GM19372 (cell line): ENCODE results near the gene ZNRF3.

Source experiments
- ATAC-seq: cut with Tn5 transposase; IDR thresholded peaks from one replicate; pipeline ENCODE4 v1.9.1; 2021; ENCODE audit warnings: mild to moderate bottlenecking, low read depth, moderate library complexity; ENCODE audit not compliant: unreplicated experiment

Gene ZNRF3

DNA sequence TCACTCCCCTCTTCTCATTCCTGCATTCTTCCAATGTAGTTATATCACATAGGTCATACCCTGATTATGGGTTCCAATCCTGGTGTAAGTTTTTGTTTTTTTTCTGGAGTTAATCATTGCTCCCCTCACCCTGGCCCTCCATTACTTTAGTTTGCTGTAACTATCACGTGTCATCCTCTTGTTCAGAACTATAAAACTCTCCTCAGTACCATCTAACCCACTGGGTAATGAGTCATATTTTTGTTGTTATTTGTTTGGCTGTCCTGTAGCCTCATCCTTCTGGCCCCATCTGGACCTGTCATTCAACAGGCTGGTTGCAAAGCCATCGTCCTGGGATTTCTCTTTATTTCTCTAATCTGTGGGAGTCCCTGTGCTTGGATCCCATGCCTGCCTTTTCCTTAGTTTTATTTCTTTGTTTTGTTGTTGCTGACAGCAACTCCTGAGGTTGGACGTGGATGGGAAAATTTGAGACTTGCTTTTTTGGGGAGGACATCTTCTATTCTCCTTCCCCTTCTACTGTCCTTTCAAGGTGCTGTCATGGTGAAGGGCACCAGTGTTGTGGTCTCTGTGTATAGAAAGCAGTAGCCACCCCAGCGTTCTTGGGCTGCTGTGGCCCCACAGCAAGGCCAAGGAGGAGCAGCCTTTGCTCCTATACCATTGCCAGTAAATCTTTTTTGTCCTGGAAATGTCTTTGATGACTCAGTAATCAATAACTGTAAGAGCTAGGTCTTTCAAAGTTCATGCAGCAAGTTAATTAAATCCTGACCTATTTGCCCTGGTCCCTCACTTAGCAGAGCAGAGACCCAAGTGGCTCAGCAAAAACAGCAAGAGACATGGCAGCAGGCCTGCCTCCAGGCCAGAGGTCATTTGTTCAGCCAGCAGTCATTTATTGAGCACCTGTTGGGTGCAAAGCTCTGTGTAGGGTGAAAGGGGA, 95.8 kb downstream of the ZNRF3 start:
- no peak for ATAC-seq

DNA sequence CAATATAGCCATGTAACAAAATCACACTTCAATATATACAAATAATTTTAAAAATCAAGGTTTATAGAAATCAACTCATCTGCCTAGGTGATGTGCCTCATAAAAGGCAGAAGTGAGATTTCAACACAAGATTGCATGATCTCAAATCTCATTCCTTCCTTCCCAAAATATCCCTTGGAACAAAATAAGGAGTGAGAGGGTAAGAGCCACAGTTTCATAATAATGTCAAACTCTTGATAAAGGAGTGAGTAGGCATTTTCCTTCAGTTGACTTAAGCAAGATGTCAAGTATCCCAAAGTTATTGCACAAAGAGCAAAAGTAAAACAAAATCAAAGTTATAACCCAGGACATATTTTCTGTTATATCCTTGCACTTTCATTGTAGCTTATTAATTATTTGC, 97.0 kb downstream of the ZNRF3 start:
- no peak for ATAC-seq

DNA sequence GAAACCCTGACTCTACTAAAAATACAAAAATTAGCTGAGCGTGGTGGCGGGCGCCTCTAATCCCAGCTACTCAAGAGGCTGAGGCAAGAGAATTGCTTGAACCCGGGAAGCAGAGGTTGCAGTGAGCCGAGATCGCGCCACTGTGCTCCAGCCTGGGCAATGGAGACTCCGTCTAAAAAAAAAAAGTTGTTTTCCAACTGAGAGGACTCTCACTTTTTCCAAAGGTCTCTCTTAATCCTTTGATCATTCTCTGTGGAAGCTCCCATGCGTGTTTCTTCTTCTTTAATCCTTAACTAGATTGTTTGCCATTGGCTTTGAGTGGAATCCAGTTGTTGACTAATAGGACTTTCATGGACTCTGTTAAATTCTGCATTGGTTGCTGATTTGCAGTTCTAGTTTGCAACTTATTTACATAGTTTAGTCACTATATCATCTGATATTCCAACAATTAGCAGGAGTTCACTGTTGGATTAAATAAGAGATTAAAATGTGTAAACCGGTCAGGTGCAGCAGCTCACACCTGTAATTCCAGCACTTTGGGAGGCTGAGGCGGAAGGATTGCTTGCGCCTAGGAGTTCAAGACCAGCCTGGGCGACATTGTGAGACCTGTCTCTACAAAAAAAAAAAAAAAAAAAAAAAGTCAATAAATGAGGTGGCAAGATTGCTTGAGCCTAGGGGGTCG, 98.6 kb downstream of the ZNRF3 start:
- no peak for ATAC-seq

- ATAC-seq: no peak
Observed at GRCh38 chr22:28983190-28983589, 99.8 kb downstream of the ZNRF3 start.

GRCh38 chr22:28983788-28984441, 100.5 kb downstream of the ZNRF3 start:
- ATAC-seq: no peak

- no peak for ATAC-seq
Observed at GRCh38 chr22:28984482-28985158, 101.2 kb downstream of the ZNRF3 start.

DNA sequence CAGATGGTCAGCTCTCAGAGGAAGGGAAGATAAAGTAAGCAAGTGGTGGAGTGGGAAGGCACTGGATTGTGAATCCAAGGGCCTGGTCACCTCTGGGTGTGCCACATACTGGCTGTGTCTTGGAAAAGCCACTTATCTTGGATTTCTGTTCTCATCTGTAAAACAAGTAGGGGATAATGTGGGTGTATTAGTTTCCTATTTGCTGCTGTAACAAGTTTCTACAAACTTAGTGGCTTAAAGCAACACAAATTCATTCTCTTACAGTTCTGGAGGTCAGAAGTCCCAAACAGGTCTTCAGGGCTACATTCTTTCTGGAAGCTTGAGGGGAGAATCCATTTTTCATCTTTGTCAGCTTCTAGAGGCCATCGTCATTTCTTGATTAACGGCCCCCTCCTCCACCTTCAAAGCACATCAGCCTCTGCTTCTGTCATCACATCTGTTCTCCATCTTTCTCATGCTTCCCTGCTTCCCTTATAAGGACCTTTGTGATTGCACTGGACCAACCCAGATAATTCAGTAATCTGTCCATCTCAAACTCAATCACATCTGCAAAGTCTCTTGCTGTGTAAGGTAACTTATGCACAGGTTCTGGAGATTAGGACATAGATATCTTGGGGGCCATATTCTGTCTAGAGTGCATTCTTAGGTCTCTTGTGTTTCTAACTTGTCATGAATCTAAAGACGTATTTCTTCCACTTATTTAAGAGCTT, 102.4 kb downstream of the ZNRF3 start:
- ATAC-seq: no peak

- no peak for ATAC-seq
Observed at GRCh38 chr22:28986366-28986765, 103.0 kb downstream of the ZNRF3 start.

DNA sequence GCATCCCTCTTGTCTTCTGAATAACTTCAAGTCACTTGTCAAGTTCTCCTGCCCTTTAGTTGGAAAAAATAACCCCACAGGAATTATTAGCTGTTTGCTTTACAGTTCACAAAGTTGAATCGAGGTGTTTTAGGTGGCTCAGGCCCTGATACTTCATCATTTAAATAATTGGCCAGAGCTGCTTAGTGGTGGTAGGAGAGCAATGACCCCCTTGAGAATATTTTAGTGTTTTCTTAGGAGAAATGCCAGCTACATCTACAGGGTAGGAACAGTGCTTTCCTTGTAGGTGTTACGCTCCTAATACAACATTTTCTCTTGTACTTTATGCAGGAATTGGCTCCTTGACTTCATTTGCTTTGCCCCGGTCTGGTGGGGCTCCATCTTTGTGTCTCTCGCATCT, 105.1 kb downstream of the ZNRF3 start:
- no peak for ATAC-seq

DNA sequence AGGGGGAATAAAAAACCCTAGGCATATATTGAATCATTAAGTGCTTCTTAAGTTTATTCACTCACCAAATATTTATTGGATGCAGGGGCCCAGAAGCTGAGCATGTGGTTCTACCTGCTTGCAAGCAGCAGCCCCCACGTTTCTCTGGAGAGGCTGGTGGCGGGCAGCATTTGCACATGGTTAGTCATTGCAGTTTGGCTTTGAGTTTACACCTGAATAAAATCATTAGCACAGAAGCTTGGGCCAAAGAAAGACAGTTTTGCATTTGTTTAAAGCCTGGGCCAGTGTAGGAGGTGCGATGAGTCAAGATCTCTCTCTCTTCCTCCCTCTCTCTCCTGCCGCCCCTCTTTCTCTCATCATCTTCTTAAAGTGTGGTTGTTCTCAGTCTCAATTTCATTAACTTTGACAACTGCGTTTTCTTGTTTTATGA, 105.7 kb downstream of the ZNRF3 start:
- ATAC-seq: no peak

DNA sequence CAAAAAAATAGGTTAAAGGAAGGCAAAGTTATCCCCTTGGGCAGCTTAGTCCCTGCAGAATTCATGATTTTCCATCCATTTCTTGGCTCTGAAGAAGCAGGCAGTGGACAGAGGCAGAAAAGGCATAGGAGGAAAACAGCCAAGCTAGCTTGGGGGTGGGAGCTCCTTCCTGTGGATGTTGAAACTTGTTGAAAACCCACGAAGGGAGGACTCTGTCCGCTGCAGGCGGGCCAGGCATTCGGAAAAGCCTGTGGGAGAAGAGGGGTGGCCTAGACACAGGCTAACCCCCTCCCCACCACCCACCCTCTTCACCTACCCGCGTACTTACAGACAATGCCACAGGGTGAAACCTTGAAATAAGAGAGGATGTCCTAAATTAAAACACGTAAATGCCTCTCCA, 106.1 kb downstream of the ZNRF3 start:
- ATAC-seq: no peak

GRCh38 chr22:28989912-28990311, 106.5 kb downstream of the ZNRF3 start:
- no peak for ATAC-seq

GRCh38 chr22:28992565-28993356, 109.4 kb downstream of the ZNRF3 start:
- ATAC-seq: no peak

- ATAC-seq: no peak
Observed at GRCh38 chr22:28994522-28994921, 111.2 kb downstream of the ZNRF3 start.

DNA sequence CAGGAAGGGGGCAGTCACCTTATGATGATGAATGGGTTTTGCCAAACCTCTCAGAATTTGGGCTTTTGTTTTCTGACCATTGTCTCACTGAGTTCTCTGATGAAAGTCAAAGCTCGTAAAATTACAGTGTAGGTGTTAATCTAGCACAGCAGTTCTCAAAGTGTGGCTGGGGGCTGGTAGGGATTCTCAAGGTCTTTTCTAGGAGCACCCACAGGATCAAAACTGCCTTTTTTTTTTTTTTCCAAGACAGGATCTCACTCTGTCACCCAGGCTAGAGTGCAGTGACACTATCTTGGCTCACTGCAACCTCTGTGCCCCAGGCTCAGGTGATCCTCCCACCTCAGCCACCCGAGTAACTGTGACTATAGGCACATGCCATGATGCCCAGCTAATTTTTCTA, 112.2 kb downstream of the ZNRF3 start:
- ATAC-seq: no peak

DNA sequence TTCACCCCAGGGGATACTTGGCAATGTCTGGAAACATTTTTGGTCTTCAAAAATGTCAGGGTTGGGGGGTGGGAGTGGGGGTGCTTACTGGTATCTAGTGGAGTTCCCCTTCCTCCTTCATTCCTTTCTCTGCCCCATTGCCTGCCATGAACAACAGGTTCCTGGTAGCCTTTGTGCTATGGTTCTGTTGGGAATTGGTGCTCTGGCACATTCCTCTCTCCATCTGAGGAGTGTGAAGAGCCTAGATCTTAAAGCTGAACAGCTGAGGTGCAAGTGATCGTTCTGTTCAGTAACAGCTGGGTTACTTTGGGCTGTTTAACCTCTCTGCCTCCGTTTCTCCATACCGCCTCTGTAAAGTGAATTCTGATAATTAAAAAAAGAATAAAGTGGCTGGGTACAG, 114.0 kb downstream of the ZNRF3 start:
- no peak for ATAC-seq

DNA sequence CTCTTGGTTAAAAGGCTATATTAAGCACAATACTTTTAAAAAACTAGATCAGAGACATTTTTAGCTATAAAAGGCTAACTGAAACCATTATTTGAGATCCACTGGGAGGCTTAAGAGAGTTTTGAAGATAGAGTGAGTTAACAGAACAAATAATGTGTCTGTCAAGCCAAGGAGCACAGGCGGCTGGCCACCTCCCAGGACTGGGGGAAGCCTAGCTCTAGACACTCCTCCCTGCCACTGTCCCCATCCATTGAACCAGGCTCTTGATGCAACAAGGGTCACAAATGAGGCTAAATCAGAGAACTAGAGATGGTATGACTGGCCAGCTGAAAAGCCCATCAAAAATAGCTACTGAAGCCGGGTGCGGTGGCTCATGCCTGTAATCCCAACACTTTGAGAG, 115.3 kb downstream of the ZNRF3 start:
- no peak for ATAC-seq

GRCh38 chr22:28999510-28999909, 116.1 kb downstream of the ZNRF3 start:
- no peak for ATAC-seq

DNA sequence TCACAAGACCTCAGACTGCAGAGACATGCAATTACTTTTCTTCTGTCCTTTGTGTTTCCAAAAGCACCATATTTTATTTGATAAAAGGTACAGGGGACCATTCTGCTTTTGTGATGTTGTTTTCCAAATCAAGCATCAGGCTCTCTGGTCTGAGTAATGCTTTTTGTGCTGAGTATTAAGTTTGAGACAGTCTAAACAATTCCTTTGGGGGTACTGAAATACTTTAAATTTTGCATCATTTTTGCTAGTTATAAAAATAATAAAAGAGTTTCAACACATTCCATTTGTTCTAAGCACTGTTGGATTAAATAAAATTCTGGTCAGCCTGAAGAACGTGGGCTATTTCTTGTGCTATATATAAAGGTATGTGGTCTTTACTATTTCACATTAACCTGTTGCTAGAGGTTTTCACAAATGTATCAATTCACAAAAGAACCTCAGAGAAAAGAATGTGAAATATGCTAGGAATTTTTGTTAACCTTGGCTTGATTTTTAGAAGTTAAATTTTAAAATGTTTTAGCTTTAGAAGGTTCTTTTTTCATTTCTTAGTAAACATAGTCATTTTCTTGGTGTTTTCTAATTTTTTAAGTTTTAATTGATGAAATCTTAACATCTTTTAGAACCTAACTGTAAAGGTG, 116.7 kb downstream of the ZNRF3 start:
- no peak for ATAC-seq
